SK-N-SH (cell line): ENCODE measurements around the gene CFAP299. TPM values are rescaled to one million over a fixed set of nuclear protein-coding genes. Genes with fewer than 3 reads are reported as not detected.

Source experiments
- CTCF ChIA-PET: fragments of 300-600, 350-600 bp; formaldehyde crosslinking; extraction: SDS; loops from one replicate; lab custom pipeline; 2021; lab: Yijun Ruan, JAX
- POLR2A ChIA-PET: fragments of 350-600 bp; sonication (Branson Sonifier 250); formaldehyde crosslinking; extraction: SDS; loops from one replicate; lab custom pipeline; 2020; ENCODE audit warnings: antibody characterized with exemption, inconsistent platforms; lab: Yijun Ruan, JAX
- DNase-seq: peaks from one replicate; pipeline ENCODE4 v3.0.0; 2012
- H2AFZ ChIP-seq: fragments of 200-600 bp; sonication (generic); 2 replicates; pipeline ENCODE4 v1.8.1; 2016; ENCODE audit warnings: antibody characterized with exemption, mild to moderate bottlenecking, low read depth
- H3F3A ChIP-seq: fragments of 200-600 bp; sonication (generic); replicated peaks from 2 replicates; pipeline ENCODE3; 2016; ENCODE audit warnings: antibody characterized with exemption, mild to moderate bottlenecking; ENCODE audit not compliant: insufficient read depth
- H3K27ac ChIP-seq, 2 experiments: fragments of 200-500 bp in 1 of 2; fragments of 200-600 bp in 1 of 2; sonication (Bioruptor generic) in 1 of 2; sonication (generic), shearing (Covaris generic) in 1 of 2; 2 replicates each; pipeline versions ENCODE4 v1.5.1 to v1.6.1; 2014 to 2016; ENCODE audit warnings: low read depth in 2 of 2, inconsistent platforms in 1 of 2, low read length in 1 of 2, mild to moderate bottlenecking in 1 of 2, mixed read lengths in 1 of 2
- H3K27me3 ChIP-seq: fragments of 200-600 bp; sonication (generic), shearing (Covaris generic); 2 replicates; pipeline ENCODE4 v1.6.1; 2016; ENCODE audit warnings: mixed run types; ENCODE audit not compliant: insufficient read depth
- H3K36me3 ChIP-seq, 2 experiments: fragments of 200-500 bp in 1 of 2; fragments of 200-600 bp in 1 of 2; sonication (Bioruptor generic) in 1 of 2; sonication (generic) in 1 of 2; replicated peaks in 1 of 2; 2 replicates each; pipeline versions ENCODE3 to v1.5.1; 2014 to 2016; ENCODE audit warnings: low read length in 1 of 2, mild to moderate bottlenecking in 1 of 2; ENCODE audit not compliant: insufficient read depth in 2 of 2, control insufficient read depth in 1 of 2
- H3K4me1 ChIP-seq, 2 experiments: fragments of 200-500 bp in 1 of 2; fragments of 200-600 bp in 1 of 2; sonication (Bioruptor generic) in 1 of 2; sonication (generic), shearing (Covaris generic) in 1 of 2; 2 replicates each; pipeline versions ENCODE4 v1.5.1 to v1.6.1; 2014 to 2016; ENCODE audit warnings: low read depth in 1 of 2, low read length in 1 of 2, mixed run types in 1 of 2; ENCODE audit not compliant: insufficient read depth in 2 of 2, control insufficient read depth in 1 of 2
- H3K4me2 ChIP-seq: fragments of 200-600 bp; sonication (generic), shearing (Covaris generic); 2 replicates; pipeline ENCODE4 v1.6.1; 2017; ENCODE audit warnings: mixed run types
- H3K4me3 ChIP-seq, 2 experiments: fragments of 200-500 bp in 1 of 2; fragments of 200-600 bp in 1 of 2; sonication (Bioruptor generic) in 1 of 2; sonication (generic), shearing (Covaris generic) in 1 of 2; 2 replicates each; pipeline versions ENCODE4 v1.5.1 to v1.8.1; 2014 to 2016; ENCODE audit warnings: low read depth in 2 of 2, inconsistent platforms in 1 of 2, low read length in 1 of 2, mild to moderate bottlenecking in 1 of 2, mixed read lengths in 1 of 2, moderate library complexity in 1 of 2
- H3K79me2 ChIP-seq: fragments of 200-600 bp; sonication (generic); 2 replicates; pipeline ENCODE4 v1.8.1; 2017; ENCODE audit warnings: mild to moderate bottlenecking; ENCODE audit not compliant: insufficient read depth
- H3K9ac ChIP-seq: fragments of 200-600 bp; sonication (generic); 2 replicates; pipeline ENCODE4 v1.6.1; 2017; ENCODE audit warnings: mixed run types
- H3K9me2 ChIP-seq: fragments of 200-600 bp; sonication (generic); 2 replicates; pipeline ENCODE4 v1.6.1; 2017; ENCODE audit warnings: mixed run types
- H3K9me3 ChIP-seq: fragments of 200-600 bp; sonication (generic); 2 replicates; pipeline ENCODE4 v1.6.1; 2017; ENCODE audit warnings: mixed run types, mild to moderate bottlenecking, moderate library complexity
- H4K20me1 ChIP-seq: fragments of 200-600 bp; sonication (generic); 2 replicates; pipeline ENCODE4 v1.6.1; 2017; ENCODE audit warnings: mild to moderate bottlenecking, mixed run types; ENCODE audit not compliant: insufficient read depth
- CHD2 ChIP-seq: fragments of 150-350 bp; IDR thresholded peaks from 2 replicates; pipeline ENCODE4 v1.6.1; 2018; ENCODE audit warnings: low read length; ENCODE audit not compliant: partially characterized antibody
- CTCF ChIP-seq: fragments of 200-600 bp; sonication (generic); IDR thresholded peaks from 2 replicates; pipeline ENCODE4 v1.6.1; 2017; ENCODE audit warnings: antibody characterized with exemption, mild to moderate bottlenecking, moderate library complexity
- EZH2phosphoT487 ChIP-seq: fragments of 200-600 bp; sonication (generic); IDR thresholded peaks from 2 replicates; pipeline ENCODE4 v1.6.1; 2017; ENCODE audit warnings: low read depth, mixed run types, mild to moderate bottlenecking, antibody characterized with exemption, moderate library complexity, borderline replicate concordance
- FOSL2 ChIP-seq: IDR thresholded peaks from 2 replicates; pipeline ENCODE4 v1.4.0; 2012; ENCODE audit warnings: low read depth, mild to moderate bottlenecking, moderate library complexity, borderline replicate concordance
- FOXM1 ChIP-seq: IDR thresholded peaks from 2 replicates; pipeline ENCODE4 v1.4.0; 2012; ENCODE audit warnings: low read depth, mild to moderate bottlenecking
- GATA2 ChIP-seq: sonication (generic); formaldehyde crosslinking; IDR thresholded peaks from 2 replicates; pipeline ENCODE4 v1.5.0; 2020; ENCODE audit warnings: mild to moderate bottlenecking, missing genetic modification reagents
- JUND ChIP-seq: IDR thresholded peaks from 2 replicates; pipeline ENCODE4 v1.4.0; 2012
- MXI1 ChIP-seq: IDR thresholded peaks from 2 replicates; pipeline ENCODE4 v1.6.1; 2012; ENCODE audit warnings: mild to moderate bottlenecking, low read depth, low read length, improper control_type of control experiment
- RAD21 ChIP-seq: IDR thresholded peaks from 2 replicates; pipeline ENCODE4 v1.6.1; 2012; ENCODE audit warnings: mild to moderate bottlenecking, low read length
- RFX5 ChIP-seq: IDR thresholded peaks from 2 replicates; pipeline ENCODE4 v1.6.1; 2012; ENCODE audit warnings: mild to moderate bottlenecking, improper control_type of control experiment, low read length
- SMC3 ChIP-seq: IDR thresholded peaks from 2 replicates; pipeline ENCODE4 v1.6.1; 2012; ENCODE audit warnings: low read depth, low read length, improper control_type of control experiment
- TAF1 ChIP-seq: IDR thresholded peaks from 2 replicates; pipeline ENCODE4 v1.6.1; 2012; ENCODE audit warnings: low read depth, mild to moderate bottlenecking, low read length, moderate library complexity, borderline replicate concordance
- TCF12 ChIP-seq: IDR thresholded peaks from 2 replicates; pipeline ENCODE4 v1.4.0; 2012
- WGBS: methylation state at CpG from one replicate; pipeline ENCODE4 v1.1.6; 2017; ENCODE audit warnings: low lambda C conversion rate; 5-methylcytosine and 5-hydroxymethylcytosine counted together
- polyA plus RNA-seq, 3 experiments: library from polyadenylated mRNA; depleted of rRNA; stranded (reverse); fragments of >200 nt; gene quantifications; 2 replicates each; pipeline ENCODE4 v1.2.3, GENCODE V29; 2012
- TF ChIP-seq, protein P1 (sequence below): IDR thresholded peaks from 2 replicates; pipeline ENCODE4 v1.6.1; 2012; ENCODE audit warnings: mild to moderate bottlenecking, low read depth, low read length, moderate library complexity
- TF ChIP-seq, protein P2 (sequence below): IDR thresholded peaks from 2 replicates; pipeline ENCODE4; 2012
- TF ChIP-seq, protein P3 (sequence below): IDR thresholded peaks from 2 replicates; pipeline ENCODE4 v1.4.0; 2012; ENCODE audit warnings: low read depth, borderline replicate concordance

The CFAP299 gene
- polyA plus RNA-seq, 1 of the 3 experiments (the other 2 are of a cell fraction) = 1.2 TPM

GRCh38 chr4:80321776-80322175 is 13.8 kb upstream of the CFAP299 start:
- DNase-seq = no peak
- no peak overlapping the region for H3K4me2 ChIP-seq
- H3F3A ChIP-seq = peaks cover 18% of the 10 kb centered on the region
- H3K9me3 ChIP-seq = no peaks in the 10 kb centered on the region
- TF ChIP-seq CTCF (peak; percentile 15; the same call in 1 of the 2 replicates), MXI1 (no peak), FOXM1 (no peak), FOSL2 (no peak)
- TF ChIP-seq, protein P1, sequence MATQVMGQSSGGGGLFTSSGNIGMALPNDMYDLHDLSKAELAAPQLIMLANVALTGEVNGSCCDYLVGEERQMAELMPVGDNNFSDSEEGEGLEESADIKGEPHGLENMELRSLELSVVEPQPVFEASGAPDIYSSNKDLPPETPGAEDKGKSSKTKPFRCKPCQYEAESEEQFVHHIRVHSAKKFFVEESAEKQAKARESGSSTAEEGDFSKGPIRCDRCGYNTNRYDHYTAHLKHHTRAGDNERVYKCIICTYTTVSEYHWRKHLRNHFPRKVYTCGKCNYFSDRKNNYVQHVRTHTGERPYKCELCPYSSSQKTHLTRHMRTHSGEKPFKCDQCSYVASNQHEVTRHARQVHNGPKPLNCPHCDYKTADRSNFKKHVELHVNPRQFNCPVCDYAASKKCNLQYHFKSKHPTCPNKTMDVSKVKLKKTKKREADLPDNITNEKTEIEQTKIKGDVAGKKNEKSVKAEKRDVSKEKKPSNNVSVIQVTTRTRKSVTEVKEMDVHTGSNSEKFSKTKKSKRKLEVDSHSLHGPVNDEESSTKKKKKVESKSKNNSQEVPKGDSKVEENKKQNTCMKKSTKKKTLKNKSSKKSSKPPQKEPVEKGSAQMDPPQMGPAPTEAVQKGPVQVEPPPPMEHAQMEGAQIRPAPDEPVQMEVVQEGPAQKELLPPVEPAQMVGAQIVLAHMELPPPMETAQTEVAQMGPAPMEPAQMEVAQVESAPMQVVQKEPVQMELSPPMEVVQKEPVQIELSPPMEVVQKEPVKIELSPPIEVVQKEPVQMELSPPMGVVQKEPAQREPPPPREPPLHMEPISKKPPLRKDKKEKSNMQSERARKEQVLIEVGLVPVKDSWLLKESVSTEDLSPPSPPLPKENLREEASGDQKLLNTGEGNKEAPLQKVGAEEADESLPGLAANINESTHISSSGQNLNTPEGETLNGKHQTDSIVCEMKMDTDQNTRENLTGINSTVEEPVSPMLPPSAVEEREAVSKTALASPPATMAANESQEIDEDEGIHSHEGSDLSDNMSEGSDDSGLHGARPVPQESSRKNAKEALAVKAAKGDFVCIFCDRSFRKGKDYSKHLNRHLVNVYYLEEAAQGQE = no peak
- TF ChIP-seq, protein P2, sequence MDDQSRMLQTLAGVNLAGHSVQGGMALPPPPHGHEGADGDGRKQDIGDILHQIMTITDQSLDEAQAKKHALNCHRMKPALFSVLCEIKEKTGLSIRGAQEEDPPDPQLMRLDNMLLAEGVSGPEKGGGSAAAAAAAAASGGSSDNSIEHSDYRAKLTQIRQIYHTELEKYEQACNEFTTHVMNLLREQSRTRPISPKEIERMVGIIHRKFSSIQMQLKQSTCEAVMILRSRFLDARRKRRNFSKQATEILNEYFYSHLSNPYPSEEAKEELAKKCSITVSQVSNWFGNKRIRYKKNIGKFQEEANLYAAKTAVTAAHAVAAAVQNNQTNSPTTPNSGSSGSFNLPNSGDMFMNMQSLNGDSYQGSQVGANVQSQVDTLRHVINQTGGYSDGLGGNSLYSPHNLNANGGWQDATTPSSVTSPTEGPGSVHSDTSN = no peak
- H3K9ac ChIP-seq = no peak overlapping the region
- ChIA-PET POLR2A (no interaction called here), CTCF (interaction anchor here (4.0 kb wide), 1 partner anchor 14 kb away, joined by 17 read pairs; the partner anchor contains the start of gene CFAP299)
- no peak overlapping the region for H3K27ac ChIP-seq
- no peaks in the 10 kb centered on the region for H3K36me3 ChIP-seq
- H2AFZ ChIP-seq = no peak overlapping the region
- 73% methylated on average over 4 of the region's 4 CpGs for WGBS
- H3K4me1 ChIP-seq = peaks cover 2 to 10% of the 10 kb centered on the region in 2 experiments; a peak in 3 of 4 replicates
- H4K20me1 ChIP-seq = no peaks in the 10 kb centered on the region
- H3K27me3 ChIP-seq = no peaks in the 10 kb centered on the region
- H3K4me3 ChIP-seq = no peak overlapping the region
- 0 out of 2 replicates have a peak, but pooled peaks cover 6% of the 10 kb centered on the region for H3K79me2 ChIP-seq
- H3K9me2 ChIP-seq = no peaks in the 10 kb centered on the region

DNA sequence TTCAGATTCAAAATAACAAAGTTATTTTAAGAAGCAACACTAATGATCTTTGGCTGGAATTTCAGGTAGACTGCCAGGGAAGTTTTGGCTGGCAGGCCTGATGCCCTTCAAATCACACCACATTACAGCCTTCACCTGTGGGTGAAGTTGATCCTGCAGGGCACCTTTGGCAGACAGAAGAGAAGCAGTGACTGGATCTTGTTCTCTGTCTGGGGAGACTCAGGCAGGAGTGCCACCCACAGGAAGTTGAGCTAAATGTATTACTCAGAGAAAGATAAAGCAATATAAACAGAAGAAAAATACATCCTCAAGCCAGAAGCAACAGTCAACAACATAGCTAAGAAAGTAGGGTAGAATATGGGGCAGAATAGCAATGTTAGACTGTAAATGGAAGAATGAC is 12.8 kb upstream of the CFAP299 start:
- Histone ChIP-seq H3K9ac (no peak overlapping the region), H3K79me2 (0 out of 2 replicates have a peak, but pooled peaks cover 3% of the 10 kb centered on the region), H3K4me2 (peak overlapping the region; percentile 45), H3K4me1 (peaks cover 2 to 10% of the 10 kb centered on the region in 2 experiments; a peak in 3 of 4 replicates), H3K36me3 (no peaks in the 10 kb centered on the region), H4K20me1 (no peaks in the 10 kb centered on the region), H3K27me3 (no peaks in the 10 kb centered on the region), H2AFZ (no peak overlapping the region; the same call in 1 of the 2 replicates), H3F3A (peaks cover 18% of the 10 kb centered on the region), H3K9me3 (no peaks in the 10 kb centered on the region), H3K9me2 (no peaks in the 10 kb centered on the region), H3K4me3 (no peak overlapping the region), H3K27ac (peak overlapping the region in 1 of 2 experiments; percentile 34; a peak in 2 of 4 replicates)
- no peak for DNase-seq
- ChIA-PET CTCF (interaction anchor here (1.1 to 2.5 kb wide), 3 partner anchors 13 to 102 kb away, joined by 3 to 13 read pairs (median 5); partner anchors contain the start of gene CFAP299), POLR2A (no interaction called here)
- TF ChIP-seq CHD2 (no peak), TAF1 (no peak), GATA2 (no peak), TCF12 (peak; percentile 29; the same call in 1 of the 2 replicates), FOSL2 (0 out of 2 replicates have a peak, but pooled peaks have one; percentile 15), RFX5 (no peak), SMC3 (peak; percentile 36; the same call in 1 of the 2 replicates), JUND (no peak), EZH2phosphoT487 (no peak), RAD21 (peak; percentile 59)
- TF ChIP-seq, protein P2 = peak; percentile 30; the same call in 1 of the 2 replicates
- TF ChIP-seq, protein P3, sequence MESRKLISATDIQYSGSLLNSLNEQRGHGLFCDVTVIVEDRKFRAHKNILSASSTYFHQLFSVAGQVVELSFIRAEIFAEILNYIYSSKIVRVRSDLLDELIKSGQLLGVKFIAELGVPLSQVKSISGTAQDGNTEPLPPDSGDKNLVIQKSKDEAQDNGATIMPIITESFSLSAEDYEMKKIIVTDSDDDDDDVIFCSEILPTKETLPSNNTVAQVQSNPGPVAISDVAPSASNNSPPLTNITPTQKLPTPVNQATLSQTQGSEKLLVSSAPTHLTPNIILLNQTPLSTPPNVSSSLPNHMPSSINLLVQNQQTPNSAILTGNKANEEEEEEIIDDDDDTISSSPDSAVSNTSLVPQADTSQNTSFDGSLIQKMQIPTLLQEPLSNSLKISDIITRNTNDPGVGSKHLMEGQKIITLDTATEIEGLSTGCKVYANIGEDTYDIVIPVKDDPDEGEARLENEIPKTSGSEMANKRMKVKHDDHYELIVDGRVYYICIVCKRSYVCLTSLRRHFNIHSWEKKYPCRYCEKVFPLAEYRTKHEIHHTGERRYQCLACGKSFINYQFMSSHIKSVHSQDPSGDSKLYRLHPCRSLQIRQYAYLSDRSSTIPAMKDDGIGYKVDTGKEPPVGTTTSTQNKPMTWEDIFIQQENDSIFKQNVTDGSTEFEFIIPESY = no peak
